ENCODE data around the gene GMDS. TPM values are rescaled to one million over a fixed set of nuclear protein-coding genes. Genes with fewer than 3 reads are reported as not detected.

GMDS gene
- total RNA-seq, 1 donor from 2014 or later = 7.2 TPM

- Histone ChIP-seq H3K4me3 (no peak overlapping the region), H3K36me3 (no peaks in the 10 kb centered on the region), H3K27me3 (ENCODE audit: low read depth) (no peaks in the 10 kb centered on the region), H3K9me3 (replicated peaks) (no peaks in the 10 kb centered on the region), H3K4me1 (no peaks in the 10 kb centered on the region), H3K27ac (replicated peaks) (no peak overlapping the region)
- DNase-seq = no peak
- intact Hi-C loops (cut with micrococcal nuclease) = no loop called here
- TF ChIP-seq CTCF (IDR thresholded peaks at IDR 0.05; ENCODE audit: borderline replicate concordance) = no peak
Measured at GRCh38 chr6:2186516-2186915, 58.9 kb downstream of the GMDS start.

GRCh38 chr6:2185466-2185865, 59.9 kb downstream of the GMDS start:
- no peaks in the 10 kb centered on the region for H3K4me1 ChIP-seq
- no peak overlapping the region for H3K4me3 ChIP-seq
- H3K36me3 ChIP-seq = no peaks in the 10 kb centered on the region
- intact Hi-C loops (cut with micrococcal nuclease) = no loop called here
- no peaks in the 10 kb centered on the region for H3K27me3 ChIP-seq (ENCODE audit: low read depth)
- H3K9me3 ChIP-seq (replicated peaks) = no peaks in the 10 kb centered on the region
- no peak overlapping the region for H3K27ac ChIP-seq (replicated peaks)
- no peak for TF ChIP-seq CTCF (IDR thresholded peaks at IDR 0.05; ENCODE audit: borderline replicate concordance)
- DNase-seq = no peak

- DNase-seq = no peak
- no peaks in the 10 kb centered on the region for H3K27me3 ChIP-seq (ENCODE audit: low read depth)
- intact Hi-C loops (cut with micrococcal nuclease) = no loop called here
- no peaks in the 10 kb centered on the region for H3K4me1 ChIP-seq
- H3K27ac ChIP-seq (replicated peaks) = no peak overlapping the region
- TF ChIP-seq CTCF (IDR thresholded peaks at IDR 0.05; ENCODE audit: borderline replicate concordance) = no peak
- H3K9me3 ChIP-seq (replicated peaks) = no peaks in the 10 kb centered on the region
- H3K4me3 ChIP-seq = no peak overlapping the region
- H3K36me3 ChIP-seq = no peaks in the 10 kb centered on the region
Measured at GRCh38 chr6:2184700-2185455, 60.5 kb downstream of the GMDS start.

GRCh38 chr6:2183752-2184151, 61.7 kb downstream of the GMDS start:
- DNase-seq = no peak
- intact Hi-C loops (cut with micrococcal nuclease) = no loop called here
- no peaks in the 10 kb centered on the region for H3K9me3 ChIP-seq (replicated peaks)
- H3K4me3 ChIP-seq = no peak overlapping the region
- H3K36me3 ChIP-seq = no peaks in the 10 kb centered on the region
- TF ChIP-seq CTCF (IDR thresholded peaks at IDR 0.05; ENCODE audit: borderline replicate concordance) = no peak
- no peaks in the 10 kb centered on the region for H3K4me1 ChIP-seq
- no peaks in the 10 kb centered on the region for H3K27me3 ChIP-seq (ENCODE audit: low read depth)
- H3K27ac ChIP-seq (replicated peaks) = no peak overlapping the region

- no peak for TF ChIP-seq CTCF (IDR thresholded peaks at IDR 0.05; ENCODE audit: borderline replicate concordance)
- DNase-seq = no peak
- intact Hi-C loops (cut with micrococcal nuclease) = no loop called here
Measured at GRCh38 chr6:2183246-2183645, 62.2 kb downstream of the GMDS start.

More at GRCh38 chr6:2183246-2183645, 62.2 kb downstream of the GMDS start:
- Histone ChIP-seq H3K27ac (replicated peaks) (no peak overlapping the region), H3K9me3 (replicated peaks) (peaks cover 4% of the 10 kb centered on the region), H3K27me3 (ENCODE audit: low read depth) (no peaks in the 10 kb centered on the region), H3K36me3 (no peaks in the 10 kb centered on the region), H3K4me3 (no peak overlapping the region), H3K4me1 (no peaks in the 10 kb centered on the region)

Measured in left ventricle myocardium inferior (tissue), 1 donor.